SK-N-SH treated with all-trans-retinoic acid at 6 μM for 48 hours (cell line): ENCODE data around the gene CALN1.

ENCODE experiments used
- ARNTL ChIP-seq: fragments of 450-650 bp; formaldehyde crosslinking; IDR thresholded peaks from 2 replicates; pipeline ENCODE4 v1.5.0; 2020; ENCODE audit warnings: low read depth, mild to moderate bottlenecking, moderate library complexity, borderline replicate concordance
- BACH2 ChIP-seq: fragments of 250-450 bp; sonication (Bioruptor Pico); IDR thresholded peaks from 2 replicates; pipeline ENCODE4 v1.9.0; 2021; ENCODE audit warnings: mild to moderate bottlenecking, borderline replicate concordance
- CSRNP3 ChIP-seq: fragments of 250-450 bp; sonication (Bioruptor Pico); IDR thresholded peaks from 2 replicates; pipeline ENCODE4 v1.5.1; 2021; ENCODE audit warnings: mild to moderate bottlenecking, moderate library complexity
- PATZ1 ChIP-seq: fragments of 250-450 bp; sonication (Bioruptor Pico); IDR thresholded peaks from 2 replicates; pipeline ENCODE4 v1.8.0; 2020; ENCODE audit warnings: mild to moderate bottlenecking, moderate library complexity, borderline replicate concordance
- POU6F1 ChIP-seq: fragments of 250-450 bp; sonication (Bioruptor Pico); IDR thresholded peaks from 2 replicates; pipeline ENCODE4 v1.8.0; 2021; ENCODE audit warnings: low read depth, mild to moderate bottlenecking, moderate library complexity, borderline replicate concordance
- TSHZ2 ChIP-seq: fragments of 250-450 bp; sonication (Bioruptor Pico); IDR thresholded peaks from 2 replicates; pipeline ENCODE4 v1.5.0; 2020; ENCODE audit warnings: mild to moderate bottlenecking, moderate library complexity
- ZFP3 ChIP-seq: fragments of 250-450 bp; sonication (Bioruptor Pico); IDR thresholded peaks from 2 replicates; pipeline ENCODE4 v1.5.0; 2020; ENCODE audit warnings: mild to moderate bottlenecking, moderate library complexity
- ZNF565 ChIP-seq: fragments of 450-650 bp; formaldehyde crosslinking; conservative IDR thresholded peaks from 2 replicates; pipeline ENCODE4 v1.5.0; 2020; ENCODE audit warnings: low read depth, mild to moderate bottlenecking, moderate library complexity

- TF ChIP-seq PATZ1 (CRISPR knock-in tag) (no peak), TSHZ2 (CRISPR knock-in tag) (no peak), ZNF565 (CRISPR knock-in tag) (no peak), POU6F1 (CRISPR knock-in tag) (no peak), ZFP3 (CRISPR knock-in tag) (no peak), ARNTL (CRISPR knock-in tag) (no peak), BACH2 (CRISPR knock-in tag) (no peak), CSRNP3 (CRISPR knock-in tag) (no peak)
Observed at GRCh38 chr7:72159911-72160310, 252.2 kb downstream of the CALN1 start.
